ENCODE results near the gene SLC7A4.

The SLC7A4 gene

DNA sequence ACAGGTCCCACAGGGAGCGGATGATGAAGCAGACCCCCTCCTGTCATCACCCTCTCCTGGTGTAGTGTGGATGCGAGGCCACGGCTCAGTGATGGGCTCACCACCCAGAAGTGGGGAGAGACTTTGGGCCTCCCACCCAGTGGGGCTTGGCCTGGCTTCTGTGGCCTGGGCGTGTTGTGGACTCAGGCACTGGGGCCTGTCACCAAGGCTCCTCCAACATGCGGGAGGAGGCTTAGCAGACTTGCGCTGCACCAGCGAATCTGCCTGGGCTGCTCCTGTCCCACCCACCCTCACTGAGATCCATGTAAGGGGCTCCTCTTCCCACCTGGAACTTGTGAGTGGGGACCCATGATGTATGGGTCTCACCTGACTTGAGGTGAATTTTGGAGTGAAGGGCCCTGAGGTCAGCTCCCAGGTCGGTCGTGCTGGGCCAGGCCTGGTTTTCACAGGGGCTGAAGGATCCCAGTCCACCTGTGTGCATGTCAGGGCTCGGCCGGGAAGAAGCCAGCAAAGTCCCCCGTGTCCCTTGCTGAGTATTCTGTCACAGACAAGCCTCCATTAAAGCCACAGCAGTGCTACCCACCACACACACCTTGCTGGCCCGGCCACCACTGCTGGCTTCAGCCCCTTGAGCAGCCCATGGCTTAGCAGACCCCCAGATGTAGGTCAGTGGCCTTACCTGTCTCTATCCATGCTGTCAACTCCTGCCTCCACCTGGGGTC is 34.7 kb downstream of the SLC7A4 start:
- no peak for FAIRE-seq

DNA sequence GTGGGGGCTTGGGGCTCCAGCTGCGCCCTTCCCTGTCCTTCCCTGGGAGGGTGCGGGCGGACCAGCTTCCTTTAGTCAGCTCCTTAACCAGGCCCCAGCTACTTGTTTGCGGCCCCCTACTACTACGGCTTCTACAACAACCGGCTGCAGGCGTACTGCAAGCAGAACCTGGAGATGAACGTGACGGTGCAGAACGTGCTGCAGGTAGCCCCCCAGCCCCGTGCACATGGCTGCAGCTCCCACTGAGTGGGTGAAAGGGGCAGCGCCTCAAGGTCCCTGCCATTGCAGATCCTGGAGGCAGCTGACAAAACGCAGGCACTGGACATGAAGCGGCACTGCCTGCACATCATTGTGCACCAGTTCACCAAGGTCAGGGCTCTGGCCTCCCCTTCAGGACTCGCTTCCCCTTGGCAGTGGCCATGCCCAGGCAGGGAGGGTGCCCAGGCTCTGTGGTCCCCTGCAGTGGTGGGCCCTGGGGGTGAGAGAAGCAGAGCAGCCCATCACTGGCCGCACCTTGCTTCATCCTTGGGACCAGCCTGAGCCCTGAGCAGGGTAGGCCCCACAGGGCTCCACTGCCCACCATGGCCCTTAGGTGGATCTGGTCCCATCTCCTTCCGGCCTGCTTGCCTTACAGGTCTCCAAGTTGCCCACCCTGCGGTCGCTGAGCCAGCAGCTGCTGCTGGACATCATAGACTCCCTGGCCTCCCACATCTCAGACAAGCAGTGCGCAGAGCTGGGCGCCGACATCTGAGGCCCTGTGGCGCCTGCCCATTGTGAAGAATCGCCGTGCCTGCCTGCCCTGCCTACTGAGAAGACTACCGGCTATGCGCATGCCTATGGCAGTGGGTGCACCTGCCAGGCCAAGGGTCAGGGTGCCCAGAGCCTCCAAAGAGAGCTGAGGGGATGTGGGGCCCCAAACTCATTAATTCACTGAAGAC is 35.5 kb downstream of the SLC7A4 start:
- FAIRE-seq = no peak

DNA sequence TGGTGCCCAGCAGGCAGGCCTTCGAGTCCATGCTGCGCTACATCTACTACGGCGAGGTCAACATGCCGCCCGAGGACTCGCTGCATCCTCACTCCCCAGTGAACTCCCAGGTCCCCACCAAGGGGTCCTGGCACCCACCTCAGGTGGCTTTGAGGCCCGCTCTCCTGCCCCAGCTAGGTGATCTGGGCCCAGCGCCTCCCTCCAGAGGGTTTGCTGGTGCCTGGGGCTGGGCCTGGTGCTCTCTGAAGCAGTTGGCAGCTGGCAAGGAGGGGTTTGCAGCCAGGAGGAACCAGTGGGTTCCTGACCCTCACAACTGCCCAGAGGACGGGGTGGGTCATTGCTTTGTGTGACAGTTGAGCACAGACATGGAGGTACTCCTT is 36.3 kb downstream of the SLC7A4 start:
- FAIRE-seq = no peak

DNA sequence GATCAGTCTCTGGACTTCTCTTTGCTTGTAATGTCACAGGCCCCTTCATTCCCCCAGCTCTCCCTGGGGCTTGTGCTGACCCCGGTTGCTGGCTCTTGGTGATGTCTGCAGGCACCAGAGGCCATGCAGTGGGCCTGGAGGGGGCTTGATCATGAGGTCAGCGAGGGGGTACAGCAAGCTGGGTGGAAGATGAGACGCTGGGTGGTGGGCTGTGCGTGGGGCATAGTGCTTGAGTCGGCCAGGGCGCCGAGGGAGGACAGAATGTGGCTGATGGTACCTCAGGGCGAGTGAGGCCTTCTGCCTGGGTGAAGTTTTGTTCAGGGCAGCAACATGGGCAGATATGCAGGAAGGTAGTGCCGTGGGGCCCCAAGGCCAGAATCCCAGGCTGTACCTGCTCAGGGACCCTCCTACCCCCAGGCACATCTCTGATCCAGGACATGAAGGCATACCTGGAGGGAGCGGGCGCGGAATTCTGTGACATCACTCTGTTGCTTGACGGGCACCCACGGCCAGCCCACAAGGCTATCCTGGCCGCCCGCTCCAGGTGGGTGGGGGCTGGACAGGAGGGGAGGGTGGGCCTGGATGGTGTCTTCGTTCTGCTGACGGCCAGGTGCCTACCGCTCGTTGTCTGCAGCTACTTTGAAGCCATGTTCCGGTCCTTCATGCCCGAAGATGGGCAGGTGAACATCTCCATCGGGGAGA is 36.9 kb downstream of the SLC7A4 start:
- no peak for FAIRE-seq

DNA sequence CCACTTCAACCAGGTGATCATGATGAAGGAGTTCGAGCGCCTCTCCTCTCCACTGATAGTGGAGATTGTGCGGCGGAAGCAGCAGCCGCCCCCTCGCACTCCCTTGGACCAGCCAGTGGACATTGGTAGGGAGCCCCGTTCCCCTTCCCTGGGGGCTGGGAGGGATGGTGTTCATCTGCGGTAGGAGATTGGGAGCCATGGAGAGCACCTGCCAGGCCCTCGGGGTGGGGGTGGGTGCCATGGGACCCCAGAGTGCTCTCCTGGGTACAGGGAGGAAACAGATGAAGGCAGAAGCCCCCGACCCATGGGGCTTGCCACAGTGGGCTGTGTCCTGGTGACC is 37.5 kb downstream of the SLC7A4 start:
- FAIRE-seq = no peak

DNA sequence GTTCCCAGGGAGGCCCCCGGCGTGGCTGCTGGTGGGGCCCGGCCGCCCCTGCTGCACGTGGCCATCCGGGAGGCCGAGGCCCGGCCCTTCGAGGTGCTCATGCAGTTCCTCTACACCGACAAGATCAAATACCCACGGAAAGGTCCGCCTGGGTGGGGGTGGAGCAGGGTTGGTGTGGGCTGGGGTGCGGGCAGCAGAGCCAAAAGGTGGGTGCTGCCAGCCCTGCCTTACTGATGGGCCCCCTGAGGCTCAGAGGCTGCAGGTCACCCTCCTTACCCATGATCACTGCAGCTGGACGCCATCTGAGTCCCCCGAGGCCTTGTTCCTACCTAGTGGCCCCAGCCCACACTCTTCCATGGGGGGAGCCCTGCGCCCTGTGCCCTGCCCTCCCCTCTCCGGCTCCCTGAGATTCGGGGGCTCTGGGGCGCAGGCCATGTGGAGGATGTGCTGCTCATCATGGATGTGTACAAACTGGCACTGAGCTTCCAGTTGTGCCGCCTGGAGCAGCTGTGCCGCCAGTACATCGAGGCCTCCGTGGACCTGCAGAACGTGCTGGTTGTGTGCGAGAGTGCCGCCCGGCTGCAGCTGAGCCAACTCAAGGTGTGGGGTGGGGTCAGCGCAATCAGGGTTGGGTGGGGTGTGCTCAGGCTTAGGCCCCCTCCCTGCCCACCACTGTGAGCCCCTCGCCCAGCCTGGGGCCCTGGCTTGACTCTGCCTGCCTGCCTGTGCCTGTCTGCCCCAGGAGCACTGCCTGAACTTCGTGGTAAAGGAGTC is 38.0 kb downstream of the SLC7A4 start:
- no peak for FAIRE-seq

DNA sequence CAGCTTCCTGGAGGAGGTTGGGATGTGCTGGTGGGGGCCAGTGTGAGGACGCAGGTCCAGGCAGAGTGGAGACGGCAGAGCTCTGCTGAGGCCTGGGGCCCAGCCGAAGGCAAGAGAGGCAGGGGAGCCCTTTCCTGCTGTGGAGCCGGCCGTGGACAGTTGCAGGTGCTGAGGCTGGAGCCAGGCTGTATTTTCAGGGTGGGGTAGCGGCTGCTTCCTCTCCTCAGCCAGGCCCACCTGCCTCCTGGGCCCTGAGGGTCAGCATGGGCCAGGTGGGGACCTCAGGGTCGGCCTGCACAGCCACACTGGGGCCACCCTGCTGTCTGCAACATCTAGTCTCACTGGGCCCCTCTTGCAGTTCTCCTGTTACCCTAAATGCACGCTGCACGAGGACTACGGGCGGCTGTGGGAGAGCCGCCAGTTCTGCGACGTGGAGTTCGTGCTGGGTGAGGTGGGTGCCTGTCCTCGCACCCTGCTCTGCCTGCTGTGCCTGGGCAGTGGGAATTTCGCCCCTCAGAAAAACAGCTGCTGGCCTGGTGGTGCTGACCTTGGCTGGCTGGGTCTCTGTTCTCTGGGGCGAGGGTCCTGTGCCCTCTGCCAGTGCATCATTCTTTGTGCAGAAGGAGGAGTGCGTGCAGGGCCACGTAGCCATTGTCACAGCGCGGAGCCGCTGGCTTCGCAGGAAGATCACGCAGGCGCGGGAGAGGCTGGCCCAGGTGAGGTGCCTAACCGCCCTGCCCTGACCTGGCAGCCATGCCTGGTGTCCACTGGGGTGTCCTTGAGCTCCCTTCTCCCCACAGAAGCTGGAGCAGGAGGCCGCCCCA is 38.8 kb downstream of the SLC7A4 start:
- FAIRE-seq = no peak

DNA sequence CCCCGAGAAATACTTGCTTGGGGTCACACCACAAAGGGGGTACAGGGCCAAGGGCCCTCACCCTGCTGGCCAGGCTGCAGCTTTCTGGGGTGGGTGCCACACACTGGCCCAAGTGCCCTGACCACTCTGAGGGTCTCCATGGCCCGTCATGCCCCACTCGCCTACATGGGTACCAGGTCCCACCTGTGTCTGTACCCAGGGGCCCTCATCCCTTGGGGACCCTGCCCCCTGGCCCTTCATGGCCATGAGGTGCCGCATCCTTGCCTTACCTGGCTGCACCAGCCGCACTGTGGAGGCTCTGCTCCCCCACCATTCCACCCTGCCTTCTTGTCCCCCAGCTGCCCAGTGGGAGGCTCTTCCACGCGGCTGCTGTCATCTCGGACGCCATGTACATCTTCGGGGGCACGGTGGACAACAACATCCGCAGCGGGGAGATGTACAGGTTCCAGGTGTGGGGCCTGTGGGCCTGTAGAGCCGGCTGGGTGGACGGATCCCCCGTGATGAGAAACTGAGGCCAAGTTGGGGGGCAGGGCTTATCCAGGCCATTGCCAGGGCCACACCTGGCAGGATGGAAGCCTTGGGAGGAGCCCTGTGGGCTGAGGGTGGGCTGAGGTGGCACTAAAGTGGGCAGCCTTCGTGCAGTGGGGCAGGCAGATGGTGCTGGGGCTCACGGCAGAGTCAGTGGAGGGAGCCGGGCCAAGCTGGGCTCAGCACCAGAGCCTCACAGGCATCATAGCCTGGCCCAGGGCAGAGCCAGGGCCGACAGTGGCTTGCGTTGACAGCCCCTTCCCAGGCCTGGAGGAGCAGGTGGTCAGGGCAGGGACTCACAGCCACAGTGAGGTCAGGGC is 39.7 kb downstream of the SLC7A4 start:
- no peak for FAIRE-seq

DNA sequence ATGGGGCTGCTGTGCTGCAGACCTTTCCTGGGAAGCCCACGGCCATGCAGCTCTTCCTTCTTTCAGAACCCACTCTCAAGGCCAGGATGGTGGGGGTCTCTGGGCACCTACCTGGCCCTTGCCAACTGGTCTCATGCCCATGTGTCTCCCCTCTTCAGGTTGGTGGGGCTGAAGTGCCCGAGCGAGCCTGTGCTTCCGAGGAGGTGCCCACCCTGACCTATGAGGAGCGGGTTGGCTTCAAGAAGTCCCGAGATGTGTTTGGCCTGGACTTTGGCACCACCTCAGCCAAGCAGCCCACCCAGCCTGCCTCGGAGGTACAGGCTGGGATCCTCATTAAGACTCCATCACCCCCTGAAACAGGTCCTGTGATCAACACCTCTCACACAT is 40.3 kb downstream of the SLC7A4 start:
- FAIRE-seq = no peak

DNA sequence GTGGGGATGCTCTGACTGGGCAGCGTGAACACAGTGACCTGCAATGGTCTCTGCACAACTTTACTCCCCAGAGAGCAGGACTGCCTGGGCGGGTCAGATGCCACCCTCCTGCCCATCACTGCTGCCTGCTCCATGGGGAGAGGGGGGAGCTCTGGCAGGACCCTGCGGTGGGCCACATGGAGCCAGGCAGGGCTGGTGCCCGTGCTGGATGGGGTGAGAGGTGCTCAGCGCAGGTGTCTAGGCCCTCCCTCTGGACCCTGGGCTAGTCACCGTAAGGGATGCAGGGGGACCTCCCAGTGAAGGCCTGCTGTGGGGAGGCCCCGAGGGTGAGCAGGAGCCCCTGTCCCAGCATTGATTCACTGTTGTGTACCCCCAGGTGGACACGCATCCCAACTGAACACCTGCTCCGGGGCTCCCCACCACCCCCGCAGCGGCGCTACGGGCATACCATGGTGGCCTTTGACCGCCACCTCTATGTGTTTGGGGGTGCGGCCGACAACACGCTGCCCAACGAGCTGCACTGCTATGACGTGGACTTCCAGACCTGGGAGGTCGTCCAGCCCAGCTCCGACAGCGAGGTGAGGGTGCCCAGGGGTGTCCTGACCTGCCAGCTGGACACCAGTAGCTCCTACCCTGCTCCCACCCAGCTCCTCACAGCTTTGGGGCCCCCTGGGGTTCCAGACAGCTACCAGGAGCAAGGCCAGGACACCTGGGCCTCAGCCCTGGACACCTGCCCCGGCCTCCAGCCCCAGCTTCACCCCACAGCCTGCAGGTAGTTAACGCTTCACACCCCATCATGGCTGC is 40.9 kb downstream of the SLC7A4 start:
- FAIRE-seq = no peak

DNA sequence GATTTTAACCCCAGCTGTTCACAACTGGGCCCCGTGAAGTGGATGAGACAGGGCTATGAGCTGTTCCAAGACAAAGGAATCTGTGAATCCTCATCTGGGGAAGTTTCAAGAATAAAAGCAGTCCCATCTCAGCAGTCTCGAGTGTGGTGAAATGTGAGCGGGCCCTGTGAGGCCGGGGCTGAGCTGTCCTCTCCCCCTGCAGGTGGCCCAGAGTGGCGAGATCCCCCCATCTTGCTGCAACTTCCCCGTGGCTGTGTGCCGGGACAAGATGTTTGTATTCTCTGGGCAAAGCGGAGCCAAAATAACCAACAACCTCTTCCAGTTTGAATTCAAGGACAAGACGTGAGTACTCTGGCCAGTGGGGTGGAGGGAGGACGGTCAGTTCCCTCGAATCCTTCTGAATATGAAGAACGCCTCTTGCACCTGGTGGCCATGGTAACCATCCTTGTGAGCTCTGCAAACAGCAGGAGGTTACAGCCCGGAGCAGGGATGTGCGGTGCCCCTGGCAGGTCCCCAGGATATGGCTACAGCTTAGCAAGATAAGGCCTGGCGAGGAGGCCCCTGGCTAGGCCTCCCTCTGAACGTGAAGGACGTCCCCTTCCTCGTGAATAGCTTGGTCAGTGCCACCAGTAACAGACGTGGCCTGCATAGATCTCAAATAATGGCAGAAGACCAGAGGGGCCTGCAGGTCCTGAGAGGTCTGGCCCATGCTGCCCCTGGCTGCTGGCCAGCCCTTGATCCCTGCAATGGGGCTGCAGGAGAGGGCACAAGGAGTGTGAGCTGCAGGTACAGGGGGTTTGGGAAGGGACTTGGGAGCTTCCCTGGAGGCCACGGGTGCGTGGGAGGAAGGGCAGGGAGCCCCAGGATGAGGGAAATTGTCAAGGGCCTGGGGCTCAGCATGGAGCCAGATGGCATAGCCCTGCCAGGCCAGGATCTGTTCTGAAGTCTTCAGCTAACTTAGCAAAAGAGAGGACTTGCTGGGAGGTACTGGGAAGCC is 41.9 kb downstream of the SLC7A4 start:
- no peak for FAIRE-seq

DNA sequence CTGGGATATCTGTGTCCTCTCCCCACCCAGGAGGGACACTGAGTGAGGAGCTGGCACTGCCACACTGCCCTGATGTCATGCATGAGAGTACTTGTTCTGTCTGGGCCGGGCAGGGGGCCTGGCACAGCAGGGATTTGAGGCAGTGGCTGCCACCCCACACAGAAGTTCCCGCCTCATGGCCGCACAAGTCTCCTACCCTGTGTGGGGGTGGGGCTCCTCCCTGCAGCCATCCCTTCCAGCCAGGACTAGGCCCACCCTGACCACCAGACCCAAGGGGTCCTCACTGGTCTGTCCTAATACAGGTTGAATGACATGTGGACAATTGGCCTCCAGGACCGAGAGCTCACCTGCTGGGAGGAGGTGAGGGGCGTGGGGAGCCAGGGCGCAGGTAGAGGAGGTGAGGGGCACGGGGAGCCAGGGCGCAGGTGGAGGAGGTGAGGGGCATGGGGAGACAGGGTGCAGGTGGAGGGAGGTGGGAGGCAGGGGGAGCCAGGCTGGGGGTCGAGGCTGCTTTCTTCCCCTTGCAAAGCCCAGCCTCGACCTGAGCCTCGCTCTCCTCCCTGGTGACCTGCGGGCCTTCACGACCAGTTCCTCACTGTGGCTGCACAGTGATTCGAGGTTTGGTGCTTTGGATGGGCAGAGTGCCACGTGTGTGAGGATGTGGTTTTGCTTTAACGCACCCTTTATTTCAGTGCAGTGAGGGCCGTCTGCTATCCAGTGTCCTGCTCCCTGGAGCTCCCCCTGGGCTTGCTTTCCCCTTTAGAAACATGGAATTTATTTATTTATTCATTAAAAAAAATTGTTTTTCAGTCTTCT is 42.8 kb downstream of the SLC7A4 start:
- no peak for FAIRE-seq

DNA sequence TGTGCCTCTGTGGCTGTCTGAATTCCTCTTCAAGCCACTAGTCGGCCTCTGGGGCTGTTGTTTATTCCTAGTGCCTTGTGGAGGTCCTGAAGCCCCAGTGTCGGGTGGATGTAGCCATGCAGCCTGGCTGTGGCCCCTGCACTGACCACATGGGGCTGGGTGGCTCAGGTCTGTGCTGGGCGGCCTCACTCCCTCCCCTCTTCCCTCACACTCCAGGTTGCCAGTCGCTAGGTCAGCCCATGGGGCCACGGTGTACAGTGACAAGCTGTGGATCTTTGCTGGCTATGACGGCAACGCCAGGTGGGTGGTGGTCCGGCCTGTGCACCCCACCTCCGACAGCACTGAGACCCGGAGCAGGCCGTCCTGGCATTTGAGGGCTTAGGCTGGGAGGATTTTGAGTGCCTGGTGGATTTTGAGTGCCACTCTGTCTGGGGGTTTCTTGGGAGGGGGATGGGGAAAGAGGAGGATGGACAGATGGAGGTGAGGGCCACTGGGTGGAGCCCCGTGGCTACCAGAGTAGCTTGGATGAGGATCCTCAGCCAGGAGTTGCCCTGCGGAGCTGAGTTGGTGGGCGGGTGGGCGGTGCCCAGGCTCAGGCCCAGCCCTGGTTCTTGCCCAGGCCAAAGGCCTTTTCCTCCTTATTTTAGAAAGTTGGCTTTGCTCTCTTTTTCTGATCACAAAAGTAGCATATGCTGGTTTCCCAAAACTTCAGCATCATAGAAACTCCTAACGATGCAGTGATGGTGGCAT is 43.6 kb downstream of the SLC7A4 start:
- no peak for FAIRE-seq

DNA sequence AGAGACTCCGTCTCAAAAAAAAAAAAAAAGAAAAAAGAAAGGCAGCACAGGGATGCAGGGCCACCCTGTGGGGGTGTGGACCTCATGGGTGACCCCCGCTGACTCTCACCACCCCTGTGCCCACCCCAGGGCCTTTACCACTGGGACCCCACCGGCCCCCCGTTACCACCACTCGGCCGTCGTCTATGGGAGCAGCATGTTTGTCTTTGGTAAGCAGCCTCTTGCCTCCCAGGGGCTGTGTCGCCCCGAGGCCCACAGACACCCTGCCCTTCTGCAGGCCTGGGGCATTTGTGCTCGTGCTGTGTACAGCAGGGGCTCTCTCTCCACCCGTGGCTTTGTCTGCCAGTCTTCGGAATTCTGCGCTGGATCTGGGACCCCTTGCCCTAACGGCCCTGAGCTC is 45.0 kb downstream of the SLC7A4 start:
- no peak for FAIRE-seq

DNA sequence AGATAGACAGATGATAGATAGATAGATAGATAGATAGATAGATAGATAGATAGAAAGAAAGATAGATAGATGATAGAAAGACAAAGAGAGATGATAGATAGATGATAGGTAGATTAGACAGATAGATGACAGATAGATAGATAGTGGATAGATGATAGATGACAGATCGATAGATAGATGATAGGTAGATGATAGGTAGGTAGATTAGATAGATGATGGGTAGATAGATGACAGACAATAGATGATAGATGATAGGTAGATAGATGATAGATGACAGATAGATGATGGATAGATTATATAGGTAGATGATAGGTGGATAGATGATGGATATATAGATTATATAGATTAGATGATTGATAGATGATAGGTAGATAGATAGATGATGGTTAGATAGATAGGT is 46.0 kb downstream of the SLC7A4 start:
- FAIRE-seq = no peak

DNA sequence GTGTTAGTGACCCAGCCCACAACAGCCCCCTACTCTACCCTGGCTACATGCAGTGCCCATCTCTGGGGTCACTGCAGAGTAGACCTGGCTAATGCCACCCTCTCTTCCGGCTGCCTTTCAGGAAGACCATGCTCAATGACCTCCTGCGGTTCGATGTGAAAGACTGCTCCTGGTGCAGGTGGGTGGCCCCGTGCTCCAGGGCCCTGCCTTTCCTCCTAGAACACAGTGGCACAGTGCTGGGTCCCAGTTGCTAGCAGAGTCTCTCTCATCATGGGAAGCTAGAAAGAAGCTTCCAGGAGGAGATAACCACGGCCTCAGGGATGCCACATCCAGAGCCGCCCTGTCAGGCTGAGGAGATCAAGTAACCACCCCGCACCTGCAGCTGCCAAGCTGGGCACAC is 46.6 kb downstream of the SLC7A4 start:
- FAIRE-seq = no peak

DNA sequence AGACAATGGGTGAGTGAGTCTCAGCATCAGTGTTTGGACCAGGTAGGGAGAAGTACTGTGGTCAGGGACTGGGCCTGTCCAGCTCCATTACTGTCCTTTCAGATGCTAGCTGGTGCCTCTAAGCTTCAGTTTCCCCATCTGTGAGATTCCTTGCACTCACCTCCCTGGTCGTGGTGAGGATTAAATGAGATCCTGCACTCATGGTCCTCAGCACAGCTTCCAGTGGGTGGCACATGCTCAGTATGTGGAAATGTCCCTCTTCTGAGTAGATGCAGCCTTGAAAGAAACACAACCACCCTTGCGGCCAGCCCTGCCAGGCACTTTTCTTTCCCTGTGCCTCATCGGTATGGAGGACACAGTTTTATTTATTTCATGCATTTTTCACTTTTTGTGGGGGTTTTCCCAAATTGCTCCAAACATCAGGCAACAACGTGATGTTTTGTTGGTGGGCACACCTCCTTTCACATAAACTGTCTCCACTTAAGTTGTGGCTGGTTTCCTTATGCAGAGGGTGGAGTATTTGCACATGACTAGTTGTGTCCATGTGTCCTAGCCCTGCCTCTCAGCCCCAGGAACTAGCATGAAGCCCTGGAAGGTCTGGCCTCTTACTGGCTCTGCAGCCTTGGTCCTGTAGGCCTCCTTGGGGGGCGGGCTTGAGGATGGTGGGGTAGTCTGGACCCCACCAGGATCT is 49.1 kb downstream of the SLC7A4 start:
- no peak for FAIRE-seq

Measured in A204.1 (cell line).